ENCODE data around the gene EGFL8.
"Not testable (repeated sequence)": the region's sequence is repeated elsewhere in the genome, so short reads cannot be mapped to it uniquely, and the experiment has no call there.

EGFL8 gene

GRCh38 chr6:32185681-32186131 lies 21.3 kb downstream of the EGFL8 start:
- DNase-seq, result not testable (repeated sequence)

GRCh38 chr6:32186151-32186840 lies 21.9 kb downstream of the EGFL8 start:
- DNase-seq, result not testable (repeated sequence)

GRCh38 chr6:32187009-32187709 lies 22.8 kb downstream of the EGFL8 start:
- DNase-seq, result no peak

GRCh38 chr6:32187725-32188380 lies 23.5 kb downstream of the EGFL8 start:
- DNase-seq, result not testable (repeated sequence)

- DNase-seq, result no peak
These were observed 24.1 kb downstream of the EGFL8 start for GRCh38 chr6:32188381-32189068.

GRCh38 chr6:32189069-32189741 lies 24.8 kb downstream of the EGFL8 start:
- no peak for DNase-seq

GRCh38 chr6:32189742-32190053 lies 25.3 kb downstream of the EGFL8 start:
- no peak for DNase-seq

- DNase-seq, result peak; percentile 44
These were observed 25.9 kb downstream of the EGFL8 start, which contains the start of gene PBX2 for GRCh38 chr6:32190054-32190851. PBX2 (minus strand) TSS chr6:32190202; CDS start chr6:32189915, 287 bp downstream.

- DNase-seq, result no peak
These were observed 26.7 kb downstream of the EGFL8 start for GRCh38 chr6:32190911-32191677.

- DNase-seq, result no peak
These were observed 27.6 kb downstream of the EGFL8 start for GRCh38 chr6:32191696-32192607.

- peak; percentile 36 for DNase-seq
These were observed 28.2 kb downstream of the EGFL8 start, which contains the start of gene GPSM3 for GRCh38 chr6:32192608-32193039. GPSM3 (minus strand) TSS chr6:32192643; CDS start chr6:32192513, 130 bp downstream.

GRCh38 chr6:32193096-32193495 lies 28.7 kb downstream of the EGFL8 start:
- not testable (repeated sequence) for DNase-seq

GRCh38 chr6:32194388-32194787 lies 30.0 kb downstream of the EGFL8 start:
- DNase-seq, result no peak

GRCh38 chr6:32194825-32195651 lies 30.6 kb downstream of the EGFL8 start:
- no peak for DNase-seq

- DNase-seq, result peak; percentile 98
These were observed 31.2 kb downstream of the EGFL8 start for GRCh38 chr6:32195652-32195901.

GRCh38 chr6:32195902-32196681 lies 31.7 kb downstream of the EGFL8 start:
- peak; percentile 48 for DNase-seq

GRCh38 chr6:32196682-32197616 lies 32.6 kb downstream of the EGFL8 start:
- no peak for DNase-seq

All from KG1 (cell line).